ENCODE data around the gene GRIP2. TPM values are rescaled to one million over a fixed set of nuclear protein-coding genes. Genes with fewer than 3 reads are reported as not detected.
A peak's percentile ranks its signal among the peaks of the same experiment; 100 is the strongest.

The GRIP2 gene
- total and polyA plus RNA-seq, 2 donors, result 0.91 to 6.9 TPM

- Histone ChIP-seq H3K4me1 (ENCODE audit: insufficient read depth) (no peaks in the 10 kb centered on the region), H3K27ac (ENCODE audit: low read depth) (no peak overlapping the region), H3K36me3 (ENCODE audit: insufficient read depth) (peaks cover 3% of the 10 kb centered on the region), H3K4me3 (ENCODE audit: low read depth, low read length) (no peak overlapping the region)
- WGBS, result 73% methylated on average over 8 of the region's 8 CpGs
- no peak for DNase-seq (ENCODE audit: extremely low spot score)
Measured at GRCh38 chr3:14480207-14481017, 59.7 kb downstream of the GRIP2 start.

- Histone ChIP-seq H3K4me1 (ENCODE audit: insufficient read depth) (no peaks in the 10 kb centered on the region), H3K27ac (ENCODE audit: low read depth) (no peak overlapping the region), H3K36me3 (ENCODE audit: insufficient read depth) (peaks cover 3% of the 10 kb centered on the region), H3K4me3 (ENCODE audit: low read depth, low read length) (no peak overlapping the region)
- WGBS, result 95% methylated on average over 6 of the region's 6 CpGs
- no peak for DNase-seq (ENCODE audit: extremely low spot score)
Measured at GRCh38 chr3:14479591-14479990, 60.6 kb downstream of the GRIP2 start.

GRCh38 chr3:14478956-14479550 is 61.1 kb downstream of the GRIP2 start:
- H3K27ac ChIP-seq (ENCODE audit: low read depth), result no peak overlapping the region
- H3K36me3 ChIP-seq (ENCODE audit: insufficient read depth), result peaks cover 3% of the 10 kb centered on the region
- 86% methylated on average over 8 of the region's 8 CpGs for WGBS
- no peak for DNase-seq (ENCODE audit: extremely low spot score)
- no peaks in the 10 kb centered on the region for H3K4me1 ChIP-seq (ENCODE audit: insufficient read depth)
- H3K4me3 ChIP-seq (ENCODE audit: low read depth, low read length), result no peak overlapping the region

GRCh38 chr3:14477311-14477935 is 62.7 kb downstream of the GRIP2 start:
- H3K4me1 ChIP-seq (ENCODE audit: insufficient read depth), result no peaks in the 10 kb centered on the region
- H3K36me3 ChIP-seq (ENCODE audit: insufficient read depth), result peaks cover 3% of the 10 kb centered on the region
- DNase-seq (ENCODE audit: extremely low spot score), result no peak
- no peak overlapping the region for H3K4me3 ChIP-seq (ENCODE audit: low read depth, low read length)
- 93% methylated on average over 11 of the region's 11 CpGs for WGBS
- H3K27ac ChIP-seq (ENCODE audit: low read depth), result no peak overlapping the region

- Histone ChIP-seq H3K4me3 (ENCODE audit: low read depth, low read length) (no peak overlapping the region), H3K36me3 (ENCODE audit: insufficient read depth) (peaks cover 3% of the 10 kb centered on the region), H3K4me1 (ENCODE audit: insufficient read depth) (no peaks in the 10 kb centered on the region), H3K27ac (ENCODE audit: low read depth) (no peak overlapping the region)
- WGBS, result 97% methylated on average over 13 of the region's 13 CpGs
- DNase-seq (ENCODE audit: extremely low spot score), result no peak
Measured at GRCh38 chr3:14476583-14477265, 63.4 kb downstream of the GRIP2 start.

GRCh38 chr3:14475621-14476020 is 64.5 kb downstream of the GRIP2 start:
- Histone ChIP-seq H3K4me1 (ENCODE audit: insufficient read depth) (no peaks in the 10 kb centered on the region), H3K36me3 (ENCODE audit: insufficient read depth) (peaks cover 3% of the 10 kb centered on the region), H3K4me3 (ENCODE audit: low read depth, low read length) (no peak overlapping the region), H3K27ac (ENCODE audit: low read depth) (no peak overlapping the region)
- WGBS, result 79% methylated on average over 7 of the region's 7 CpGs
- DNase-seq (ENCODE audit: extremely low spot score), result no peak

GRCh38 chr3:14474363-14475081 is 65.6 kb downstream of the GRIP2 start:
- Histone ChIP-seq H3K36me3 (ENCODE audit: insufficient read depth) (peaks cover 3% of the 10 kb centered on the region), H3K4me3 (ENCODE audit: low read depth, low read length) (no peak overlapping the region), H3K27ac (ENCODE audit: low read depth) (no peak overlapping the region), H3K4me1 (ENCODE audit: insufficient read depth) (no peaks in the 10 kb centered on the region)
- WGBS, result 97% methylated on average over 13 of the region's 13 CpGs
- no peak for DNase-seq (ENCODE audit: extremely low spot score)

- Histone ChIP-seq H3K27ac (ENCODE audit: low read depth) (peak overlapping the region; percentile 57), H3K4me1 (ENCODE audit: insufficient read depth) (no peaks in the 10 kb centered on the region), H3K4me3 (ENCODE audit: low read depth, low read length) (no peak overlapping the region), H3K36me3 (ENCODE audit: insufficient read depth) (no peaks in the 10 kb centered on the region)
- DNase-seq (ENCODE audit: extremely low spot score), result no peak
- WGBS, result 79% methylated on average over 7 of the region's 7 CpGs
Measured at GRCh38 chr3:14473411-14473891, 66.7 kb downstream of the GRIP2 start.

- peak overlapping the region; percentile 57 for H3K27ac ChIP-seq (ENCODE audit: low read depth)
- no peak for DNase-seq (ENCODE audit: extremely low spot score)
- 77% methylated on average over 22 of the region's 22 CpGs for WGBS
- H3K36me3 ChIP-seq (ENCODE audit: insufficient read depth), result no peaks in the 10 kb centered on the region
- no peaks in the 10 kb centered on the region for H3K4me1 ChIP-seq (ENCODE audit: insufficient read depth)
- no peak overlapping the region for H3K4me3 ChIP-seq (ENCODE audit: low read depth, low read length)
Measured at GRCh38 chr3:14472471-14473351, 67.4 kb downstream of the GRIP2 start.

GRCh38 chr3:14471690-14472089 is 68.5 kb downstream of the GRIP2 start:
- 96% methylated on average over 10 of the region's 10 CpGs for WGBS

GRCh38 chr3:14471016-14471415 is 69.1 kb downstream of the GRIP2 start:
- Histone ChIP-seq H3K4me1 (ENCODE audit: insufficient read depth) (no peaks in the 10 kb centered on the region), H3K27ac (ENCODE audit: low read depth) (no peak overlapping the region)
- 90% methylated on average over 5 of the region's 5 CpGs for WGBS

More at GRCh38 chr3:14471690-14472089, 68.5 kb downstream of the GRIP2 start:
- H3K4me3 ChIP-seq (ENCODE audit: low read depth, low read length), result no peak overlapping the region
- no peaks in the 10 kb centered on the region for H3K36me3 ChIP-seq (ENCODE audit: insufficient read depth)
- no peak for DNase-seq (ENCODE audit: extremely low spot score)
- no peak overlapping the region for H3K27ac ChIP-seq (ENCODE audit: low read depth)
- no peaks in the 10 kb centered on the region for H3K4me1 ChIP-seq (ENCODE audit: insufficient read depth)

GRCh38 chr3:14470461-14470860 is 69.7 kb downstream of the GRIP2 start:
- DNase-seq (ENCODE audit: extremely low spot score), result no peak
- 93% methylated on average over 12 of the region's 12 CpGs for WGBS
- Histone ChIP-seq H3K36me3 (ENCODE audit: insufficient read depth) (no peaks in the 10 kb centered on the region), H3K4me1 (ENCODE audit: insufficient read depth) (no peaks in the 10 kb centered on the region), H3K27ac (ENCODE audit: low read depth) (no peak overlapping the region), H3K4me3 (ENCODE audit: low read depth, low read length) (no peak overlapping the region)

More at GRCh38 chr3:14471016-14471415, 69.1 kb downstream of the GRIP2 start:
- no peak overlapping the region for H3K4me3 ChIP-seq (ENCODE audit: low read depth, low read length)
- no peak for DNase-seq (ENCODE audit: extremely low spot score)
- no peaks in the 10 kb centered on the region for H3K36me3 ChIP-seq (ENCODE audit: insufficient read depth)
